COLO668 (cell line): ENCODE measurements around the gene AK2.
"Not testable (repeated sequence)": the region's sequence is repeated elsewhere in the genome, so short reads cannot be mapped to it uniquely, and the experiment has no call there.

Experiments used
- DNase-seq: peaks from one replicate; lab custom pipeline; 2025; ENCODE audit not compliant: unreplicated experiment; lab: John Stamatoyannopoulos, UW

The AK2 gene

GRCh38 chr1:33036526-33037503 is at the start of gene AK2:
Gene AK2 (minus strand): TSS chr1:33036883. CDS start chr1:33036828, 55 bp downstream.
- DNase-seq = peak; percentile 99

GRCh38 chr1:33086384-33086850 is 49.7 kb upstream of the AK2 start:
- peak; percentile 65 for DNase-seq

- DNase-seq = no peak
These were observed 48.6 kb upstream of the AK2 start for GRCh38 chr1:33085332-33085731.

DNA sequence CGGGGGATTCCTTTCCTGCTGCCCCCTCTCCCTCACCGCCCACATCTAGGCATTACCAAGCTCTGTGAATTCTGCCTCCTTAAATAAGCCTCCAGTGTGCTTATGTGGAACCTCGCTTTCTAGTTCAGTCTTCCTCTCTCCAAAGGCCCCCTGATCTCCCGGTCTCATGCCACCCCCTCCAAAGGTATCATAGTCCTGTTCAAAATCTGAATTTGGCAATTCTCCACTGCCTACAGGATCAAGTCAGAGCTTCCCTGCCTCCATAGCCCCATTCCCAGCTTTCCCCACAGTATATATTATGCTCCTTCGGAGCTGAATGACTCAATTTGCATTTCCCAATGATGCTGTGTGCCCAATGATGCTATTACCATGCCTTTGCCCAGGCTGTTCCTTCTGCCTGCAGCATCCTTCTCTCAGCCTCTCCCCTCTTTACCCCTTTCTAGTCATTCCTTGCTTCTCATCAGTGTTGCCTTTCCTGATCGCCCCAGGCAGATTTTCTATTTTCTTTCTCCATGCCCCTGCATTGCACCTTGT is 46.0 kb upstream of the AK2 start:
- DNase-seq = no peak

GRCh38 chr1:33081554-33082305 is 45.0 kb upstream of the AK2 start:
- no peak for DNase-seq

DNA sequence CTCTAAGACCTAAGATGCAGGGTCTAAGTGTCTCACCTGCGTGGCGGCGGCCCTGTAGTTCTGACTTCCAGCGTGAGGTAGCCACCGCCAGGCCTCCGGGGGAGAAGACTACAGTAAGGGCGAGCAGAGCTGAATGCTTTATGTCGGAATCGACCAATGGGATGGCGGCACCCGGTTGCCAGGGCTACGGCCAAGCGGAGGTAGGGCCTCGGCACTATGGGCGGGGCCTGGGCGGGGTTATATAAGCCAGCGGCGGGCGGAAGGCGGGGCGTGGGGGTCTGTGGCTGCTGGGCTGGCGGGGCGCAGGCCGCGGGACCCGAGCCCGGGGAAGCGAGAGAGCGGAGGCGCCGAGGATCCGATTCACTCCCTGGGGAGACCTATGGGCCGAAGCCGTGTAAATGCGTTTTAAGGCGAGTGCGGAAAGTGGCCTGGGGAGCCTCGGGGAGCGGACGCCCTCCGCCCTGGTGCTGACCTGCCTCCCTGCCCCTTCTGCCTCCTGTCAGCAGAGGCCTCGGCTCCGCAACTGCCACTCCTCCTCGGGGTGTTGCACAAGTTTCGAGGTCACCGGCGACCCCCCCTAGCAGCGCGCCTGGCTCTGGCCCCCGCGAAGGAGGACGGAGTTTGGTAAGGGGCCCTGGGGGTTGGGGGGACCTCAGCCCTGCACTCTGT is 44.3 kb upstream of the AK2 start, which contains the start of gene AZIN2:
Gene AZIN2 (plus strand): TSS at position 269 of the 669 bp plus-strand sequence. CDS start 1,097 bp downstream, outside the sequence.
- peak; percentile 91 for DNase-seq

DNA sequence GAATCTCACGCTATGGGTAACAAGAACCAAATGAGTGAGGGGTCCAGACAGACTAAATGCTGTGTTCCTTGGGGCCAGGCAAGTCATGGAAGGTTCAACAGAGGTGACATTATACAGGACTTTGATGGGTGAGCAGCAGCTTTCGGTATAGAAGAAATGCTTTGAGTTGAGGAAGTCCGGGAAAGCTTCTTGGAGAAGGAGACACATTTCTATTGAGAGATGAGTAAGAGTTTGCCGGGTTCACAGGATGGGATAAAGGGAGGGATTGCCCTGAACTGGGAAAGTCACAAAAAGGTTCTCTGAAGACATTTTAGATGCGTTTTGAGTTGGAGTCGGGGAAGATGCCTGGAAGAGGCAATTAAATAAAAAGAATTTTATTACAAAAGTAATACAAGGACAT is 43.7 kb upstream of the AK2 start:
- DNase-seq = no peak

- DNase-seq = no peak
These were observed 41.4 kb upstream of the AK2 start for GRCh38 chr1:33078030-33078591.

- DNase-seq = no peak
These were observed 37.7 kb upstream of the AK2 start for GRCh38 chr1:33074193-33074945.

DNA sequence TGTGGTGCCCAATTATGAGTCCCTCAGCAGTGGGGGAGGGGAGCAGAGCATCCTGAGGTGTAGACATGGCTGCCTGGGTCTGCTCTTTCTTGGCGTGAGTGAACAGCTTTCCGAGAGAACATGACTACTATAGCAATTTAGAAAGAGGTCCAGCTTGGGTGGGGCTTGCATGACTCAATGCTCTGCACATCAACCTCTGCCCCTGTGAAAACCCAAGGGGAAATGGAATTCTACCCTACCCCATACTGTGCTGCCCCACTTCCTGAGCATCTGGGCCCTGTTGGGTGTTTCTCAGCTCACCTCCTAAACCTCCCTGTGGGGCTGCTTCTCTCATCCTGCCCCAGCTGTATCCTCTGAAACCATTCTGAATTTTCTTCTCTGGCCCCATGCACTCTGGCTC is 36.0 kb upstream of the AK2 start:
- DNase-seq = no peak

DNA sequence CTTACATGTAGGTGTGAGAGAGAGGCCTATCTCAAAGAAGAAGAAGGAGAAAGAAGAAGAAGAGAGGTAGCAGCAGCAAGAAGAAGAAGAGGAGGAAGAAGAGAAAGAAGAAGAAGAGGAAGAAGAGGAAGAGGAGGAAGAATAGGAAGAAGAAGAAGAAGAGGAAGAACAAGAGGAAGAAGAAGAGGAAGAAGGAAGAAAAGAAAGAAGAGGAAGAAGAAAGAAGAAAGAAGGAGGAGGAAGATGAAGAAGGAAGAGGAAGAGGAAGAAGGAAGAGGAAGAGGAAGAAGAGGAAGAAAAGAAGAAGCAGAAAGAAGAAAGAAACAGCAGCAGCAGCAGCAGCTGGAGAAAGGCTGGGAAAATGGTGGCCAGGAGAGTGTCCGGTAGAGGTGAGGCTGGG is 33.9 kb upstream of the AK2 start:
- no peak for DNase-seq

GRCh38 chr1:33068108-33068507 is 31.4 kb upstream of the AK2 start:
- DNase-seq = not testable (repeated sequence)

DNA sequence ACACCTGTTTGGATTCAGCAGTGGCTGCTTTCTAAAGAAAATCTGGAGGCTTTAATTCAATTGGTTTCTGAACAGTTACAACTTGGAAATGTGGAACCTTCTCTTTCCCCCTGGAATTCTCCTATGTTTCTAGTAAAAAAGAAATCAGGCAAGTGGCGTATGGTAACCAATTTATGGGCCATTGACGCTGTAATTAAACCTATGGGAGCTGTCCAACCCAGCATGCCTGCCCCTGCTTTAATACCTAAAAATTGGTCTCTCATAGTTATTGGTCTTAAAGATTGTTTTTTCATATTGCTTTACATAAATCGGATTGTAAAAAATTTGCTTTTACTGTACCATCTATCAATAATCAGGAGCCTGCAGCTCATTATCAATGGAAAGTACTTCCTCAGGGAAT is 29.8 kb upstream of the AK2 start:
- not testable (repeated sequence) for DNase-seq

- DNase-seq = no peak
These were observed 28.6 kb upstream of the AK2 start for GRCh38 chr1:33065301-33065700.

- not testable (repeated sequence) for DNase-seq
These were observed 27.6 kb upstream of the AK2 start for GRCh38 chr1:33064284-33064683.

- no peak for DNase-seq
These were observed 25.2 kb upstream of the AK2 start for GRCh38 chr1:33061834-33062233.

DNA sequence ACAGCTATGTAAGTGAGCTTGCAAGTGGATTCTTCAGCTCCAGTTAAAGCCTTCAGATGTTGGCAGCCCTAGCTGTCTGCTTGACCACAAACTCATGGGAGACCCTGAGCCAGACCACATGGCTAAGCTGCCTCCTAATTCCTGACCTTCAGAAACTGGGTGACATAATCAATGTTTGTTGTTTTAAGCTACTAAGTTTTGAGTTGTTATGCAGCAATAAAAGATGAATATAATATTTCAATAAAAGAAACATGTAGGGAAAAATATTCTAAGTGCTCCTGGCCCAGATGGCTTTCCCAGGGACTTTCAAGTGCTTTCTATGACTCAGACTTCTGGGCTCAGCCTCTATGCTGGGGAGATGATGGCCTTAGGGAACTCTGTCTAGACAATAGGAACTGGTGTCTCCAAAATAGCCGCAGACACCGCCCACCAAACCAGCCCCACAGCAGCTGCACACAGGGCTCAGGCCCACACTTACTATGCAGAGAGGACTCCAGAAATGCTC is 23.9 kb upstream of the AK2 start:
- peak; percentile 33 for DNase-seq

- no peak for DNase-seq
These were observed 20.4 kb upstream of the AK2 start for GRCh38 chr1:33057095-33057494.

- DNase-seq = no peak
These were observed 19.7 kb upstream of the AK2 start for GRCh38 chr1:33056426-33056825.
